Fibroblast of lung (primary cell): ENCODE data around the gene RFX2. TPM values are rescaled to one million over a fixed set of nuclear protein-coding genes. Genes with fewer than 3 reads are reported as not detected.

Source experiments
- DNase-seq, 2 donors: peaks; one replicate each; pipeline versions ENCODE4 v3.0.0 to v3.0.0-alpha.2; 2010; ENCODE audit warnings: low read depth in 2 of 2
- H2AFZ ChIP-seq: 2 replicates; pipeline ENCODE4 v1.5.1; 2012; ENCODE audit warnings: low read length, control low read depth, inconsistent platforms
- H3K27ac ChIP-seq: 2 replicates; pipeline ENCODE4 v1.5.1; 2011; ENCODE audit warnings: low read length, control low read depth; ENCODE audit not compliant: insufficient read depth
- H3K27me3 ChIP-seq: 2 replicates; pipeline ENCODE4 v1.5.1; 2011; ENCODE audit warnings: mild to moderate bottlenecking, low read length; ENCODE audit not compliant: control insufficient read depth, insufficient read depth
- H3K36me3 ChIP-seq: 2 replicates; pipeline ENCODE4 v1.5.1; 2011; ENCODE audit warnings: low read length; ENCODE audit not compliant: control insufficient read depth, insufficient read depth
- H3K4me1 ChIP-seq: 2 replicates; pipeline ENCODE4 v1.5.1; 2011; ENCODE audit warnings: low read length; ENCODE audit not compliant: control insufficient read depth, insufficient read depth; ENCODE audit errors: extremely low read depth
- H3K4me2 ChIP-seq: 2 replicates; pipeline ENCODE4 v1.5.1; 2011; ENCODE audit warnings: low read length, control low read depth; ENCODE audit not compliant: insufficient read depth; ENCODE audit errors: extremely low read depth
- H3K4me3 ChIP-seq, 4 experiments: fragments of 200-600 bp in 1 of 4; sonication (generic) in 1 of 4; replicated peaks in 1 of 4; 2 replicates each; pipeline ENCODE4 v1.5.1; 2011 to 2016; ENCODE audit warnings: low read length in 4 of 4, low read depth in 3 of 4, mild to moderate bottlenecking in 3 of 4, control low read depth in 2 of 4, inconsistent platforms in 1 of 4, mixed read lengths in 1 of 4; ENCODE audit not compliant: insufficient read depth in 1 of 4; ENCODE audit errors: control extremely low read depth in 1 of 4
- H3K79me2 ChIP-seq: 2 replicates; pipeline ENCODE4 v1.5.1; 2012; ENCODE audit warnings: mild to moderate bottlenecking, low read length, inconsistent platforms; ENCODE audit not compliant: control insufficient read depth, insufficient read depth
- H3K9ac ChIP-seq: 2 replicates; pipeline ENCODE4 v1.5.1; 2011; ENCODE audit warnings: mild to moderate bottlenecking, low read length, control low read depth; ENCODE audit not compliant: insufficient read depth
- H3K9me3 ChIP-seq: 2 replicates; pipeline ENCODE4 v1.5.1; 2012; ENCODE audit warnings: low read depth, low read length; ENCODE audit not compliant: control insufficient read depth, insufficient read depth
- H4K20me1 ChIP-seq: 2 replicates; pipeline ENCODE4 v1.5.1; 2011; ENCODE audit warnings: low read length; ENCODE audit not compliant: control insufficient read depth, insufficient read depth; ENCODE audit errors: extremely low read depth
- EZH2 ChIP-seq: IDR thresholded peaks from 2 replicates; pipeline ENCODE4 v1.5.1; 2012; ENCODE audit warnings: low read length, control low read depth, mild to moderate bottlenecking; ENCODE audit errors: missing control alignments
- polyA plus RNA-seq, 2 donors: library from polyadenylated mRNA; depleted of rRNA in 1 of 2; stranded (reverse) in 1 of 2; unstranded in 1 of 2; fragments of >200 nt; gene quantifications; 2 replicates each; pipeline ENCODE4 v1.2.1, GENCODE V29; 2011 to 2012; ENCODE audit warnings: missing spikeins in 1 of 2
- total RNA-seq: library from RNA; depleted of rRNA; stranded (reverse); fragments of >200 nt; gene quantifications from 2 replicates; pipeline ENCODE4 v1.2.1, GENCODE V29; 2014
- TF ChIP-seq, protein P1 (sequence below), 2 donors: IDR thresholded peaks in 1 of 2; conservative IDR thresholded peaks in 1 of 2; 1 replicate in 1 of 2; 2 replicates in 1 of 2; pipeline ENCODE4 v1.5.1; 2011 to 2012; ENCODE audit warnings: low read length in 2 of 2, control low read depth in 1 of 2, inconsistent platforms in 1 of 2, low read depth in 1 of 2, mild to moderate bottlenecking in 1 of 2

RFX2 gene
- total and polyA plus RNA-seq, 2 donors (not counting 1 experiment from before 2014, with no cell fraction given), result 2.5 to 9.6 TPM

DNA sequence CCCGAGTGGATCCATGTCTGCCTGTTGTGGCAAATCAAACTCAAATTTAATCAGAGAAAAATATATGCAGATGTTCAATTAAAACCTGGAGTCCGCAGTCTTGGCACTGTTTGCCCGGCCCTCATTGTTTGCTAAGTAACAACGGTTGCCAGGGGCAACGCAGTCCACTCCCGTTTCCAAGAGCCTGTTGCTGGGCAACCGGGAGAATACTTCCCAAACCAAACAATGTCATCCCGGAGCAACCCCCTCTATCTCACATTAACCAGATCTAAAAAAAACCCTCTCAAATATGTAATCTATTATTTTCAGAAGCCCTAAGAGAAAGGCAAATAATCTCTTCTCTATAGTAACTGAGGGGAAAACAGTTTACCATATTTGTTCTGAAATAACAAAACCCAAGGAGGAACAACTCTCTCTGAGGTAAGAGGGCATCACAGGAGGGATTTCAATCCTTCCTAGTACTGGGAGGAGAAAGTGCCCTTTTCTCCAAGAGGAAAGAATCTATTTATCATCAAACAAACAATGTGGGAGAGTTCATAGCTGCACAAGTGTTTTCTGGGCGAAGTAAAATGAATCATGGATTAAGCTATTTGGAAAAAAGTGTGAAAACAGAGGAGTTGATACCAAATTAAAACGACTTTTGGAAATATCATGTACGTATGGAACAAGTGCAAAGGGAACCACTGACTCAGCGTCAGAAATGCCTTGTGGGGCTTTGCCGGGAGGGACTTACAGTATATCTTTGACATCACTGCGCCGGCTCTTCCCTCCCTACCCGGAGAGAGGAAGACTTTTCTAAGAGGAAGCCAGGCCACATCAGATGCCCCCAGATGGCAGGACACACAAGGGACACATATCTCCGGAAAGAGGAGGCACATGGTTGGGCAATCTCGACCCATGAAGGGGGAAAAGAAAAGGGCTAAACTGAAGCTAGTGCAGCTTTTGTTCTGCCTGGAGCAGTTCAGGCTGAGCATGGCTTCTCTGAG is 43.3 kb downstream of the RFX2 start:
- no peaks in the 10 kb centered on the region for H3K9me3 ChIP-seq
- no peak for TF ChIP-seq EZH2
- TF ChIP-seq, protein P1, sequence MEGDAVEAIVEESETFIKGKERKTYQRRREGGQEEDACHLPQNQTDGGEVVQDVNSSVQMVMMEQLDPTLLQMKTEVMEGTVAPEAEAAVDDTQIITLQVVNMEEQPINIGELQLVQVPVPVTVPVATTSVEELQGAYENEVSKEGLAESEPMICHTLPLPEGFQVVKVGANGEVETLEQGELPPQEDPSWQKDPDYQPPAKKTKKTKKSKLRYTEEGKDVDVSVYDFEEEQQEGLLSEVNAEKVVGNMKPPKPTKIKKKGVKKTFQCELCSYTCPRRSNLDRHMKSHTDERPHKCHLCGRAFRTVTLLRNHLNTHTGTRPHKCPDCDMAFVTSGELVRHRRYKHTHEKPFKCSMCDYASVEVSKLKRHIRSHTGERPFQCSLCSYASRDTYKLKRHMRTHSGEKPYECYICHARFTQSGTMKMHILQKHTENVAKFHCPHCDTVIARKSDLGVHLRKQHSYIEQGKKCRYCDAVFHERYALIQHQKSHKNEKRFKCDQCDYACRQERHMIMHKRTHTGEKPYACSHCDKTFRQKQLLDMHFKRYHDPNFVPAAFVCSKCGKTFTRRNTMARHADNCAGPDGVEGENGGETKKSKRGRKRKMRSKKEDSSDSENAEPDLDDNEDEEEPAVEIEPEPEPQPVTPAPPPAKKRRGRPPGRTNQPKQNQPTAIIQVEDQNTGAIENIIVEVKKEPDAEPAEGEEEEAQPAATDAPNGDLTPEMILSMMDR (conservative IDR thresholded peaks at IDR 0.05 in 1 of 2, IDR thresholded peaks at IDR 0.05 in 1 of 2; ENCODE audit: low read depth in 1 of 2, low read length in 2 of 2), result no peak
- no peak overlapping the region for H3K4me3 ChIP-seq
- peak; percentile 87 to 92 for DNase-seq
- H3K27ac ChIP-seq, result peak overlapping the region; percentile 64
- no peaks in the 10 kb centered on the region for H4K20me1 ChIP-seq
- H3K4me1 ChIP-seq, result peaks cover 17% of the 10 kb centered on the region
- H3K9ac ChIP-seq, result peak overlapping the region; percentile 34
- no peak overlapping the region for H2AFZ ChIP-seq
- H3K36me3 ChIP-seq, result no peaks in the 10 kb centered on the region
- no peaks in the 10 kb centered on the region for H3K79me2 ChIP-seq
- H3K4me2 ChIP-seq, result peak overlapping the region; percentile 16
- no peaks in the 10 kb centered on the region for H3K27me3 ChIP-seq

DNA sequence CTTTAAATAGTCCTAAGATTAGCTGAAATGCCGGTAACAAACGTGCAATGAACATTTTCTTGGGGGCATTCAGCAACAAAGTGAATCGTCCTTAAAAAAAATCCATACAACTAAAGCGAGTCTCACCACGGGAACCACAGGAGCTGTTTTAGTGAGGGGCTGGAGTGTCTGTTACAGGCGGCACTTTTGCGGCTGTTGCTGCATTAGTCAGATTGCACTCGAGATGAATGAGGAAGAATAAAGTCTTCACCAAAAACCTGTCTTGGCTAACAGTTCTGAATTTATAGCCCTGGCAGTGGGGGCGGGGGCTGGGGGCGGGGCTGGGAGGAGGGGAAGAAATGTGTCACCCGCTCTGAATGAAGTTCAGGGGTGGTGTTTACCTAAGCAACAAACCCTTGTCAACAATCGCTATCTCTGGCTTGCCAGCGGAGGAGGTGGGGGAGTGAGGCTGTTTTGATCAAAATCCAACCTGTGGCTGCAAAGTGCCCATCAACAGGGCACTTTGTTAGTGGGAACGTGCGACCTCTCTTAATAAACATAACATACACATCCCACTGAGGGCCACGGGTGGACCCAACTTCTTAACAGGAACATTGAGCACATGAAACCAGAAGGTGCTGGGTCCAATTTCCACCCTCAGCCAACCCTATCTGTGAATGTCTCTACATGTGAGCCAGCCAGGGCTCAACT is 44.5 kb downstream of the RFX2 start:
- Histone ChIP-seq H3K27me3 (no peaks in the 10 kb centered on the region), H3K9me3 (no peaks in the 10 kb centered on the region), H3K79me2 (no peaks in the 10 kb centered on the region), H3K4me3 (no peak overlapping the region), H3K36me3 (no peaks in the 10 kb centered on the region), H3K4me2 (no peak overlapping the region), H2AFZ (no peak overlapping the region), H3K27ac (peak overlapping the region; percentile 64), H3K9ac (no peak overlapping the region), H4K20me1 (no peaks in the 10 kb centered on the region), H3K4me1 (peaks cover 19% of the 10 kb centered on the region)
- TF ChIP-seq, protein P1 (conservative IDR thresholded peaks at IDR 0.05 in 1 of 2, IDR thresholded peaks at IDR 0.05 in 1 of 2; ENCODE audit: low read depth in 1 of 2, low read length in 2 of 2), result no peak
- no peak for TF ChIP-seq EZH2
- peak in 1 of 2 donors; percentile 77 for DNase-seq
